ENCODE measurements around the gene SPATA31E1. TPM values are rescaled to one million over a fixed set of nuclear protein-coding genes. Genes with fewer than 3 reads are reported as not detected.
A peak's percentile ranks its signal among the peaks of the same experiment; 100 is the strongest.

Gene SPATA31E1
- total and polyA plus RNA-seq, 9 donors = not detected

GRCh38 chr9:87873607-87874303 is 8.9 kb upstream of the SPATA31E1 start:
- Histone ChIP-seq H3K27ac (ENCODE audit: low read length) (no peak overlapping the region), H3K9me3 (replicated peaks; ENCODE audit: control insufficient read depth, low read depth, low read length) (no peaks in the 10 kb centered on the region), H3K4me3 (ENCODE audit: low read length) (no peak overlapping the region), H3K27me3 (ENCODE audit: control insufficient read depth, insufficient read depth, low read length) (no peaks in the 10 kb centered on the region), H3K4me1 (ENCODE audit: control insufficient read depth, insufficient read depth, low read length) (peaks cover 8% of the 10 kb centered on the region), H3K36me3 (ENCODE audit: control insufficient read depth, insufficient read depth, low read length) (no peaks in the 10 kb centered on the region)
- 95% methylated on average over 5 of the region's 5 CpGs for WGBS (ENCODE audit: insufficient coverage)
- DNase-seq = no peak

- no peak overlapping the region for H3K4me3 ChIP-seq (ENCODE audit: low read length)
- H3K4me1 ChIP-seq (ENCODE audit: control insufficient read depth, insufficient read depth, low read length) = peaks cover 8% of the 10 kb centered on the region
- no peak for DNase-seq
- H3K27me3 ChIP-seq (ENCODE audit: control insufficient read depth, insufficient read depth, low read length) = no peaks in the 10 kb centered on the region
- no peaks in the 10 kb centered on the region for H3K36me3 ChIP-seq (ENCODE audit: control insufficient read depth, insufficient read depth, low read length)
- no peaks in the 10 kb centered on the region for H3K9me3 ChIP-seq (replicated peaks; ENCODE audit: control insufficient read depth, low read depth, low read length)
- WGBS (ENCODE audit: insufficient coverage) = 32% methylated on average over 6 of the region's 7 CpGs
- H3K27ac ChIP-seq (ENCODE audit: low read length) = no peak overlapping the region
Measured at GRCh38 chr9:87874304-87874623, 8.4 kb upstream of the SPATA31E1 start.

- Histone ChIP-seq H3K9me3 (replicated peaks; ENCODE audit: control insufficient read depth, low read depth, low read length) (no peaks in the 10 kb centered on the region), H3K36me3 (ENCODE audit: control insufficient read depth, insufficient read depth, low read length) (no peaks in the 10 kb centered on the region), H3K27me3 (ENCODE audit: control insufficient read depth, insufficient read depth, low read length) (no peaks in the 10 kb centered on the region), H3K27ac (ENCODE audit: low read length) (no peak overlapping the region), H3K4me1 (ENCODE audit: control insufficient read depth, insufficient read depth, low read length) (peaks cover 8% of the 10 kb centered on the region), H3K4me3 (ENCODE audit: low read length) (no peak overlapping the region)
- no peak for DNase-seq
Measured at GRCh38 chr9:87875060-87875459, 7.6 kb upstream of the SPATA31E1 start.

GRCh38 chr9:87875831-87876545 is 6.7 kb upstream of the SPATA31E1 start:
- peak; percentile 60 for DNase-seq
- H3K4me1 ChIP-seq (ENCODE audit: control insufficient read depth, insufficient read depth, low read length) = peaks cover 8% of the 10 kb centered on the region
- no peaks in the 10 kb centered on the region for H3K9me3 ChIP-seq (replicated peaks; ENCODE audit: control insufficient read depth, low read depth, low read length)
- H3K27me3 ChIP-seq (ENCODE audit: control insufficient read depth, insufficient read depth, low read length) = no peaks in the 10 kb centered on the region
- no peaks in the 10 kb centered on the region for H3K36me3 ChIP-seq (ENCODE audit: control insufficient read depth, insufficient read depth, low read length)
- no peak overlapping the region for H3K27ac ChIP-seq (ENCODE audit: low read length)
- no peak overlapping the region for H3K4me3 ChIP-seq (ENCODE audit: low read length)
- 24% methylated on average over 3 of the region's 5 CpGs for WGBS (ENCODE audit: insufficient coverage)

GRCh38 chr9:87876708-87877107 is 6.0 kb upstream of the SPATA31E1 start:
- no peak for DNase-seq
- H3K27ac ChIP-seq (ENCODE audit: low read length) = no peak overlapping the region
- H3K4me1 ChIP-seq (ENCODE audit: control insufficient read depth, insufficient read depth, low read length) = peaks cover 8% of the 10 kb centered on the region
- no peaks in the 10 kb centered on the region for H3K36me3 ChIP-seq (ENCODE audit: control insufficient read depth, insufficient read depth, low read length)
- WGBS (ENCODE audit: insufficient coverage) = 78% methylated on average over 5 of the region's 5 CpGs
- H3K9me3 ChIP-seq (replicated peaks; ENCODE audit: control insufficient read depth, low read depth, low read length) = no peaks in the 10 kb centered on the region
- no peaks in the 10 kb centered on the region for H3K27me3 ChIP-seq (ENCODE audit: control insufficient read depth, insufficient read depth, low read length)
- no peak overlapping the region for H3K4me3 ChIP-seq (ENCODE audit: low read length)

- H3K27ac ChIP-seq (ENCODE audit: low read length) = no peak overlapping the region
- no peaks in the 10 kb centered on the region for H3K27me3 ChIP-seq (ENCODE audit: control insufficient read depth, insufficient read depth, low read length)
- no peak overlapping the region for H3K4me3 ChIP-seq (ENCODE audit: low read length)
- no peaks in the 10 kb centered on the region for H3K9me3 ChIP-seq (replicated peaks; ENCODE audit: control insufficient read depth, low read depth, low read length)
- no CpG with 5 or more reads among the region's 1 CpG for WGBS (ENCODE audit: insufficient coverage)
- no peaks in the 10 kb centered on the region for H3K36me3 ChIP-seq (ENCODE audit: control insufficient read depth, insufficient read depth, low read length)
- peaks cover 6% of the 10 kb centered on the region for H3K4me1 ChIP-seq (ENCODE audit: control insufficient read depth, insufficient read depth, low read length)
- DNase-seq = no peak
Measured at GRCh38 chr9:87878989-87879511, 3.6 kb upstream of the SPATA31E1 start.

GRCh38 chr9:87880116-87880515 is 2.6 kb upstream of the SPATA31E1 start:
- Histone ChIP-seq H3K4me3 (ENCODE audit: low read length) (no peak overlapping the region), H3K9me3 (replicated peaks; ENCODE audit: control insufficient read depth, low read depth, low read length) (no peaks in the 10 kb centered on the region), H3K4me1 (ENCODE audit: control insufficient read depth, insufficient read depth, low read length) (peaks cover 6% of the 10 kb centered on the region), H3K36me3 (ENCODE audit: control insufficient read depth, insufficient read depth, low read length) (no peaks in the 10 kb centered on the region), H3K27ac (ENCODE audit: low read length) (no peak overlapping the region), H3K27me3 (ENCODE audit: control insufficient read depth, insufficient read depth, low read length) (no peaks in the 10 kb centered on the region)
- WGBS (ENCODE audit: insufficient coverage) = 60% methylated on average over 6 of the region's 8 CpGs
- no peak for DNase-seq

GRCh38 chr9:87880683-87881082 is 2.0 kb upstream of the SPATA31E1 start:
- Histone ChIP-seq H3K4me1 (ENCODE audit: control insufficient read depth, insufficient read depth, low read length) (peaks cover 6% of the 10 kb centered on the region), H3K9me3 (replicated peaks; ENCODE audit: control insufficient read depth, low read depth, low read length) (no peaks in the 10 kb centered on the region), H3K4me3 (ENCODE audit: low read length) (no peak overlapping the region), H3K27me3 (ENCODE audit: control insufficient read depth, insufficient read depth, low read length) (no peaks in the 10 kb centered on the region), H3K27ac (ENCODE audit: low read length) (no peak overlapping the region), H3K36me3 (ENCODE audit: control insufficient read depth, insufficient read depth, low read length) (no peaks in the 10 kb centered on the region)
- no peak for DNase-seq
- WGBS (ENCODE audit: insufficient coverage) = 90% methylated on average over 2 of the region's 6 CpGs

- 63% methylated on average over 3 of the region's 6 CpGs for WGBS (ENCODE audit: insufficient coverage)
- no peak for DNase-seq
- H3K4me3 ChIP-seq (ENCODE audit: low read length) = no peak overlapping the region
- H3K9me3 ChIP-seq (replicated peaks; ENCODE audit: control insufficient read depth, low read depth, low read length) = no peaks in the 10 kb centered on the region
- H3K36me3 ChIP-seq (ENCODE audit: control insufficient read depth, insufficient read depth, low read length) = no peaks in the 10 kb centered on the region
- H3K27ac ChIP-seq (ENCODE audit: low read length) = no peak overlapping the region
- H3K27me3 ChIP-seq (ENCODE audit: control insufficient read depth, insufficient read depth, low read length) = no peaks in the 10 kb centered on the region
- H3K4me1 ChIP-seq (ENCODE audit: control insufficient read depth, insufficient read depth, low read length) = no peaks in the 10 kb centered on the region
Measured at GRCh38 chr9:87883274-87883673, 597 bp downstream of the SPATA31E1 start.

- 63% methylated on average over 7 of the region's 8 CpGs for WGBS (ENCODE audit: insufficient coverage)
- no peaks in the 10 kb centered on the region for H3K4me1 ChIP-seq (ENCODE audit: control insufficient read depth, insufficient read depth, low read length)
Measured at GRCh38 chr9:87883990-87884389, 1.3 kb downstream of the SPATA31E1 start.

More at GRCh38 chr9:87883990-87884389, 1.3 kb downstream of the SPATA31E1 start:
- H3K9me3 ChIP-seq (replicated peaks; ENCODE audit: control insufficient read depth, low read depth, low read length) = no peaks in the 10 kb centered on the region
- no peak overlapping the region for H3K4me3 ChIP-seq (ENCODE audit: low read length)
- no peaks in the 10 kb centered on the region for H3K27me3 ChIP-seq (ENCODE audit: control insufficient read depth, insufficient read depth, low read length)
- no peak overlapping the region for H3K27ac ChIP-seq (ENCODE audit: low read length)
- DNase-seq = no peak
- no peaks in the 10 kb centered on the region for H3K36me3 ChIP-seq (ENCODE audit: control insufficient read depth, insufficient read depth, low read length)

Data from muscle of leg (tissue), 11 donors.